Esophagus (tissue), 2 donors: ENCODE results near the gene ORAI3. TPM values are rescaled to one million over a fixed set of nuclear protein-coding genes. Genes with fewer than 3 reads are reported as not detected.

Experiments
- H3K27ac ChIP-seq, 2 donors: one replicate each; pipeline ENCODE4 v1.5.1; 2013; ENCODE audit warnings: low read depth in 2 of 2, mild to moderate bottlenecking in 2 of 2, inconsistent platforms in 1 of 2, low read length in 1 of 2, moderate library complexity in 1 of 2
- H3K27me3 ChIP-seq, 2 donors: one replicate each; pipeline ENCODE4 v1.6.1; 2013; ENCODE audit warnings: low read length in 2 of 2, control low read depth in 1 of 2, mild to moderate bottlenecking in 1 of 2; ENCODE audit not compliant: insufficient read depth in 2 of 2, control insufficient read depth in 1 of 2
- H3K36me3 ChIP-seq, 2 donors: one replicate each; pipeline ENCODE4 v1.6.1; 2013; ENCODE audit warnings: low read length in 1 of 2; ENCODE audit not compliant: control insufficient read depth in 2 of 2, insufficient read depth in 2 of 2
- H3K4me1 ChIP-seq, 2 donors: one replicate each; pipeline ENCODE4 v1.6.1; 2013; ENCODE audit warnings: low read length in 1 of 2; ENCODE audit not compliant: control insufficient read depth in 2 of 2, insufficient read depth in 2 of 2
- H3K4me3 ChIP-seq, 2 donors: one replicate each; pipeline ENCODE4 v1.5.1; 2013; ENCODE audit warnings: low read length in 2 of 2, mild to moderate bottlenecking in 2 of 2, low read depth in 1 of 2, moderate library complexity in 1 of 2
- H3K9me3 ChIP-seq, 2 donors: one replicate each; pipeline ENCODE4 v1.6.1; 2013; ENCODE audit warnings: mild to moderate bottlenecking in 2 of 2, low read depth in 1 of 2, low read length in 1 of 2, moderate library complexity in 1 of 2; ENCODE audit not compliant: control insufficient read depth in 2 of 2, insufficient read depth in 1 of 2
- WGBS, 2 donors: extraction: QIAGEN DNeasy Blood & Tissue Kit; methylation state at CpG; one replicate each; pipeline ENCODE4 v1.1.7; 2013; 5-methylcytosine and 5-hydroxymethylcytosine counted together
- polyA plus RNA-seq, 2 donors: library from polyadenylated mRNA; stranded (reverse); fragments of 200-250 nt; gene quantifications; one replicate each; pipeline ENCODE4 v1.2.3, GENCODE V29; 2013
- donor health status: healthy with polysubstance abuse.
- donor health status: Bipolar disorder and iron deficiency.

ORAI3 gene
- polyA plus RNA-seq, 2 donors, result 8.5 to 11.6 TPM

DNA sequence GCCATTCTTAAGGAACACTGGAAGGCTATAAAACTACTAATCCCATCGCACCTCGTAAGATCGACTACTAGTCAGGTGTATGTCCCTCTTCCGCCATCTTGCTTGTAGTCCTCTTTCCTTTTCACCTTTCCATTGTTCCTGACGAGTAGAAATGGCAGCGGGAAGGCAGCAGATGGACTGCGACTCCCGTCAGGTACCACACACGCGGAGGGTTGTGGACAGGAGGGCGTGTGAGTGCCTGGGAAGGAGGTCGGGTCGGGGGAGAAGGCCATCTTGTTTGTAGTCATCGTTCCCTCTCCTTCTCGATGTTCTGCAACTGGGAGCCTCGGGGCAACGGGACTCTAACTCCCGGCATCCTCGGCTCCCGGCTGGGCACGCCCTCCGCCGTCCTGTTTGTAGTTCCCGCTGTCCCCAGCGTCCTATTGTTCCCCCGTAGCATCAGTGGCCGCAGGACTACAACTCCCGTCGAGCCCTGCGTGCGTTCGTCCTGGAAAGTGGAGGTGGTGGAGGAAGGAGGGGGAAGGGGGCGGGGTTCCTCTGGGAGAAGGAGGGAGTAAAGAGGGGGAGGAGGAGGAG lies 25.8 kb upstream of the ORAI3 start:
- Histone ChIP-seq H3K4me1 (peaks cover 2 to 3% of the 10 kb centered on the region in 2 donors), H3K4me3 (peak overlapping the region; percentile 60 to 78), H3K9me3 (no peaks in the 10 kb centered on the region), H3K36me3 (peaks cover 0 to 5% of the 10 kb centered on the region in 2 donors), H3K27me3 (no peaks in the 10 kb centered on the region), H3K27ac (peak overlapping the region; percentile 97 to 99)
- WGBS, 2 donors, result 0% methylated on average over 33 of the region's 33 CpGs

DNA sequence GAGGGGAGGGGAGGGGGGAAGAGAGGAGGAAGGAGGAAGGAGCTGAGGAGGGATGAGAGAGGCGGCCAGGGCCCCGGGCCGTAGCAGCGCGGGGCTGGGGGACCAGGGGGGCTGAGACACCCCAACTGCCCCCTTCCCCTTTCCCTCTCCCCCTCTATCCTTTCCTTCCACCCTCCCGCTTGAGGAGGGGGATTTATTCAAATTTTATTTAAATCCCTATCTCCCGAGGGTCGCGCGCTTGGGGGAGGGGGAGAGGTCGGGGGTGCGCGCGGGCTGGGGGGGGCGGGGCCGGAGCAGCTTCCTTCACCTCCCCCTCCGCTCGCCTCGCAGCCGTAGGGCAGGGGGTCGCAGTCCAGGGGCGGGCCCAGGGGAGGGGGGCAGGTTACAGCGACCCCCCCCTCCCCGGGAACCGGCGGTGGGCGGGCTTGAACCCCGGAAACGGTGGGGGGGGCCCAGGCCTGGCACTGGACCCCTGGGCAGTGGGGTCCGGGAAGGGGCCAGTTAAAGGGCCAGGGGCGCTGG lies 25.3 kb upstream of the ORAI3 start, which contains the start of gene FBXL19:
Gene FBXL19, plus strand, starts transcription at position 19 of the 522 bp plus-strand sequence. CDS start 2,183 bp downstream, outside the sequence.
- 1 to 2% methylated on average over 20 to 29 of the region's 31 CpGs for WGBS, 2 donors
- H3K27me3 ChIP-seq, result no peaks in the 10 kb centered on the region
- no peaks in the 10 kb centered on the region for H3K9me3 ChIP-seq
- H3K36me3 ChIP-seq, result peaks cover 0 to 7% of the 10 kb centered on the region in 2 donors
- peak within 1 kb of the TSS; percentile 60 to 78 for H3K4me3 ChIP-seq
- H3K27ac ChIP-seq, result peak within 1 kb of the TSS; percentile 97 to 99
- H3K4me1 ChIP-seq, result peaks cover 2 to 3% of the 10 kb centered on the region in 2 donors

- 3 to 11% methylated on average over 12 to 53 of the region's 53 CpGs for WGBS, 2 donors
- Histone ChIP-seq H3K4me3 (peak overlapping the region; percentile 58 to 78), H3K36me3 (peaks cover 0 to 7% of the 10 kb centered on the region in 2 donors), H3K27me3 (no peaks in the 10 kb centered on the region), H3K4me1 (peaks cover 2 to 3% of the 10 kb centered on the region in 2 donors), H3K27ac (peak overlapping the region; percentile 58 to 61), H3K9me3 (no peaks in the 10 kb centered on the region)
Measured at GRCh38 chr16:30924076-30924912, 24.6 kb upstream of the ORAI3 start.

DNA sequence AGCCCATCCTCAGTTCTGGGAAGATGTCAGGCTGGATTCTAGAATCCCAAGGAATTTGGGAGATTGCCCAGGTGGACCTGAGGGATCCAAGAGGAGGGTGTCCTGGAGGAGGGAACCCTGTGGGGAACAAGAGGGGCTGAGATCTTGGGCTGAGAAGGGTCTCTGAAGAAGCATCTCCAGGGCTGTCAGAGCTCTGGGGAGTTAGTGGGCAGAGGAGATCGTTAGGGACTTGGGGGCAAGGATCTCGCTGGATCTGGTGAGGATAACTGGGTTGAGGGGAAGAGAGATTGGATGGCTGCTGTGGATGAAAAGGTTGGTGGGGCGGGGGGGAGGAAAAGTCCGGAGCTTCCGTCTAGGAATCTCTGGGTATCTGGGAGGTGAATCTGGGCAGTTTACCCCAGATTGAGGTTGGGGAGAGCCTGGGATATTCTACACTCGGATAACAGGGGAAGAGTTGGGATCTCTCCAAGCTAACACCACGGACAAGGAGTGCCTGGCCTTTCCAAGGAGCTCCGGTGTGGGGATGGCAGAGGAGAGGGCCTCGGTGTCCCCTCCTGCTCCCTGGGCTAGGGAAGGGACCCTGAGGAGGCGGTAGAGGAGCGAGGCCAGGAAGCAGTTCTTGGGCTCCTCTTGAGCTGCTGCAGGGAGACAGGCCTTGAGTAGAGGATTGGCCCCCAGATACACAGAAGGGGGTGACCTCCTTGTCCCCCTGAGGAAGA lies 23.8 kb upstream of the ORAI3 start:
- peak overlapping the region in 1 of 2 donors; percentile 61 for H3K27ac ChIP-seq

GRCh38 chr16:30925632-30925987 lies 23.3 kb upstream of the ORAI3 start:
- Histone ChIP-seq H3K9me3 (no peaks in the 10 kb centered on the region), H3K36me3 (peaks cover 2 to 15% of the 10 kb centered on the region in 2 donors), H3K27ac (no peak overlapping the region), H3K4me3 (no peak overlapping the region), H3K4me1 (peaks cover 2 to 3% of the 10 kb centered on the region in 2 donors), H3K27me3 (no peaks in the 10 kb centered on the region)
- WGBS, 2 donors, result 84 to 85% methylated on average over 8 to 26 of the region's 26 CpGs

More for the DNA sequence above, 23.8 kb upstream of the ORAI3 start:
- H3K4me1 ChIP-seq, result peaks cover 2 to 3% of the 10 kb centered on the region in 2 donors
- H3K4me3 ChIP-seq, result peak overlapping the region; percentile 1 to 78
- no peaks in the 10 kb centered on the region for H3K27me3 ChIP-seq
- 64 to 66% methylated on average over 11 of the region's 11 CpGs for WGBS, 2 donors
- H3K9me3 ChIP-seq, result no peaks in the 10 kb centered on the region
- peaks cover 0 to 10% of the 10 kb centered on the region in 2 donors for H3K36me3 ChIP-seq

DNA sequence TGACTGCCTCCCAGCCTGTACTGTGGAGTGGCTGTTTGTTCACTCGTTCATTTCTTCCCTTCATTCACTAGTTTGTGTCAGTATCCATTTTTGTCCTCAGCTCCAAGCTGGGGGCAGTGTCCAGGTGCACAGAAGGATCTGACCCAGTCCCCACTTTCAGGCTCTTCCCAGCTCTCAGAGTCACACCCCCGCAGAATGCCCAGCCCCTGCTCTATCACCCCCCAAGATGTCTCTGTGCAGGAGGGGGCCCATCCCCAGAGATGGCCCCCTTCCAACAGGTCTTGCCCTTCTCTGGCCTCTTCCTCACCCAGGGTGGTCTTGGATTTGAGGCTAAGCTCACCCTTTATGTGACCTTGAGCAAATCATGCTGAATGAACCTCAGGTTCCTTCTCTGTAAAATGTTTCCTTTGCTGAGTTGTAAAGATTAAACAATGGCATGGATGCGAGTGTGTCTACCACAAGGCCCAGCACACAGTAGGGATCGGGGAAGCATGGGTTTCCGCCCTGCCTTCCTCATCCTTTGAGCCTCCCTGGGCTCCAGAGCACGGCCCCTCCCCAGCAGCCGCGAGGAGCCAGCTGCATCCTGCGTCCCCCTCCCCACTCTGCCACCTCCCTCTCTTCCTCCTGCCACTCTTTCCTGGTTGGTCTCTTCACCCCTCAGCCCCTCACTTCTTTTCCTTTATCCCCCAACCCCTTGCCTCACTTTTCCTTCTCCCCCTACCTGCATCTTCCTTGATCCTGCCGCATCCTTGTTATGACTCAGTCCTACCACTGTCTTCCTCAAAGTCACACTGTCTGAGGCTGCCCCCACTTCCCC lies 22.7 kb upstream of the ORAI3 start:
- H3K4me1 ChIP-seq, result peaks cover 2 to 3% of the 10 kb centered on the region in 2 donors

DNA sequence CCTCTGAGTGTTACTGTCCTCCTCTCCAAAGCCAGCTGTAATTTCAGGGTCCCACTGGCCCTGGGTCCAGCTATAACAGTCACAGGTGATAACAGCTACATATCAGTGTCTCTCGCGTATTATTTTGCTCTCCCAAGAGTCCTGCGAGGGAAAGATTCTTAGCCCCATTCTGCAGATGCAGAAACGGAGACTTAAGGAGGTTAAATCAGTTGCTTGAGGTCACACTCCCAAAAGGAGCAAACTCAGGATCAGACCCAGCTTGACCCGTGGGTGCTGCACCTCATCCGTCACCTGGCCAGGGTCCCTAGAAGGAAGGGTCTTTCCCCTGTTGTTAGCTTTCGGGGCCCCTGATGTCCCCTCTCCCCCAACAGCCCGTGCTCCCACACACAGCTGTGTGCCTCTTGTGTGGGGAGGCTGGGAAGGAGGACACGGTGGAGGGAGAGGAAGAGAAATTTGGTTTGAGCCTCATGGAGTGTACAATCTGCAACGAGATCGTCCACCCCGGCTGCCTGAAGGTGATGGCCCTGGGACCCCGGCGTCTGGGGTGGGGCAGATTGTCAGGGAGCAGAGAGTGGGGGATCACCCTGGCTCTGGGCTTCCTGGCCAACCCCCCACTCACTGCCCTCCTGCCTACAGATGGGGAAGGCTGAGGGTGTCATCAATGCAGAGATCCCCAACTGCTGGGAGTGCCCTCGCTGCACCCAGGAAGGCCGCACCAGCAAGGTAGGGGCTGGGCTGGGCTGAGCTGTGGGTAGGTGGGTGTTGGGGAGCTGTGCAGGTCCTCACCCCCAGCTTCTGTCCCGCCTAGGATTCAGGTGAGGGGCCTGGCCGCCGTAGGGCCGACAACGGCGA lies 21.7 kb upstream of the ORAI3 start:
- Histone ChIP-seq H3K36me3 (peaks cover 9 to 18% of the 10 kb centered on the region in 2 donors), H3K27me3 (no peaks in the 10 kb centered on the region), H3K27ac (peak overlapping the region; percentile 53 to 59), H3K4me1 (peaks cover 2 to 3% of the 10 kb centered on the region in 2 donors), H3K4me3 (peak overlapping the region; percentile 0 to 32), H3K9me3 (no peaks in the 10 kb centered on the region)
- WGBS, 2 donors, result 76 to 83% methylated on average over 22 of the region's 22 CpGs

More for the DNA sequence above, 22.7 kb upstream of the ORAI3 start:
- Histone ChIP-seq H3K4me3 (no peak overlapping the region), H3K9me3 (no peaks in the 10 kb centered on the region), H3K27me3 (no peaks in the 10 kb centered on the region), H3K27ac (no peak overlapping the region), H3K36me3 (peaks cover 8 to 18% of the 10 kb centered on the region in 2 donors)
- WGBS, 2 donors, result 66 to 70% methylated on average over 10 of the region's 10 CpGs

GRCh38 chr16:30927789-30928378 lies 21.0 kb upstream of the ORAI3 start:
- peak overlapping the region; percentile 0 to 32 for H3K4me3 ChIP-seq
- peaks cover 2 to 3% of the 10 kb centered on the region in 2 donors for H3K4me1 ChIP-seq
- H3K27me3 ChIP-seq, result no peaks in the 10 kb centered on the region
- H3K9me3 ChIP-seq, result no peaks in the 10 kb centered on the region
- 42 to 54% methylated on average over 15 of the region's 15 CpGs for WGBS, 2 donors
- H3K36me3 ChIP-seq, result peaks cover 11 to 18% of the 10 kb centered on the region in 2 donors
- H3K27ac ChIP-seq, result peak overlapping the region; percentile 53 to 59
